ENCODE results near the gene SLC27A2.
A peak's percentile ranks its signal among the peaks of the same experiment; 100 is the strongest.
"Not testable (repeated sequence)": the region's sequence is repeated elsewhere in the genome, so short reads cannot be mapped to it uniquely, and the experiment has no call there.

The SLC27A2 gene

DNA sequence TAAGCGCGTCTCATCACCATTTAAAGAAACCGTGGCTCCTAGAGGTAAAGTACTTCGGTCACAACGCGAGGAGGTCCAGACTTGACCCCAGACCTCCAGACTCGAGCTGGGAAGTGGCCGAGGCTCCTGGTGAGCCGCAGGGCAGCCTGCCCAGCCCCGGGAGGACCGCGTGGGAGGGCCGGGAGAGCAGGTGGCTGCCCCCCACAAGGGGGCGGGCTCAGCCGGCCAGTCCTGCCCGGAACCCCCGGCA lies at the start of gene SLC27A2:
Gene SLC27A2, plus strand, starts transcription at position 228 of the 250 bp plus-strand sequence. CDS start 232 bp downstream, outside the sequence.
- peaks cover 5% of the 10 kb centered on the region; the same call in 1 of the 2 replicates for H3K4me1 ChIP-seq (ENCODE audit: insufficient read depth, low read length)
- no peaks in the 10 kb centered on the region for H3K36me3 ChIP-seq (ENCODE audit: insufficient read depth, low read length)
- no peaks in the 10 kb centered on the region for H3K9me3 ChIP-seq (ENCODE audit: control insufficient read depth, insufficient read depth, low read length)
- peak within 1 kb of the TSS; percentile 76 for H3K9ac ChIP-seq (ENCODE audit: low read depth, low read length)

DNA sequence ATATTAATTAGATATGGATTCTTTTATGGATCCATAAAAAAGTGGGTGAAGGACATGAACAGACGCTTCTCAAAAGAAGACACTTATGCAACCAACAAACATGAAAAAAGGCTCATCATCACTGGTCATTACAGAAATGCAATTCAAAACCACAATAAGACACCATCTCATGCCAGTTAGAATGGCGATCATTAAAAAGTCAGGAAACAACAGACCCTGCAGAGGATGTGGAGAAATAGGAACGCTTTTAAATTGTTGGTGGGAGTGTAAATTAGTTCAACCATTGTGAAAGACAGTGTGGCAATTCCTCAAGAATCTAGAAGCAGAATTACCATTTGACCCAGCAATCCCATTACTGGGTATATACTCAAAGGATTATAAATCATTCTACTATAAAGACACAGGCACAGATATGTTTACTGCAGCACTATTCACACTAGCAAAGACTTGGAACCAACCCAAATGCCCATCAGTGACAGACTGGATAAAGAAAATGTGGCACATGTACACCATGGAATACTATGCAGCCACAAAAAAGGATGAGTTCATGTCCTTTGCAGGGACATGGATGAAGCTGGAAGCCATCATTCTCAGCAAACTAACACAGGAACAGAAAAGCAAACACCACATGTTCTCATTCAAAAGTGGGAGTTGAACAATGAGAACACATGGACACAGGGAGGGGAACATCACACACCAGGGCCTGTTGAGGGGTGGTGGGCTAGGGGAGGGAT lies 49.6 kb upstream of the SLC27A2 start:
- H3K9me3 ChIP-seq (ENCODE audit: control insufficient read depth, insufficient read depth, low read length); H3K9ac ChIP-seq (ENCODE audit: low read depth, low read length); H3K4me1 ChIP-seq (ENCODE audit: insufficient read depth, low read length); H3K36me3 ChIP-seq (ENCODE audit: insufficient read depth, low read length): not testable (repeated sequence)

DNA sequence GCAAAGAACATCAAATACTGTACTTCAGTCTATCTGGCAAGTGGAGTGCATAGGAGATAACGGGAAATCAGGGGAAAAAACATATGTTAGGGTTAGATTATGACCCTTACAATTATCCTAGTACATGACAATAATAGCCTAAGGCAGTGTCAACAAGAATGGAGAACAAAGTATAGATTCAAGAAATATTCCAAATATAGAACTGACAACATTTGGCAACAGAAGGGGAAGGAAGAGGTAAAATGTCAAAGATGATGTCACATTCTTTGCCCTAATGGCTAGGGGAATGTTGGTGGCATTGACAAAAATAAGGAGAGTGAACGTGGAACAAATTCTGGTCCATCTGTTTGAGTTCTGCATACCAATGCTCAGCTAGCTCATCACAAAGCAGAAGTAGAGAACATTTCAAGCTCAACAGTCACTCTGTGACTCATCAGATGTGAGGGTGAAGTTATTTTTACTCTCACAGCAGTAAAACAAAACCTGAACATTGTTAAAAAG lies 47.4 kb upstream of the SLC27A2 start:
- peaks cover 7% of the 10 kb centered on the region; the same call in 1 of the 2 replicates for H3K4me1 ChIP-seq (ENCODE audit: insufficient read depth, low read length)
- H3K9me3 ChIP-seq (ENCODE audit: control insufficient read depth, insufficient read depth, low read length) = no peaks in the 10 kb centered on the region
- no peaks in the 10 kb centered on the region for H3K36me3 ChIP-seq (ENCODE audit: insufficient read depth, low read length)
- no peak overlapping the region for H3K9ac ChIP-seq (ENCODE audit: low read depth, low read length)

- Histone ChIP-seq H3K9me3 (ENCODE audit: control insufficient read depth, insufficient read depth, low read length) (no peaks in the 10 kb centered on the region), H3K9ac (ENCODE audit: low read depth, low read length) (no peak overlapping the region), H3K36me3 (ENCODE audit: insufficient read depth, low read length) (no peaks in the 10 kb centered on the region), H3K4me1 (ENCODE audit: insufficient read depth, low read length) (peaks cover 7% of the 10 kb centered on the region; the same call in 1 of the 2 replicates)
Measured at GRCh38 chr15:50135031-50135551, 46.9 kb upstream of the SLC27A2 start.

DNA sequence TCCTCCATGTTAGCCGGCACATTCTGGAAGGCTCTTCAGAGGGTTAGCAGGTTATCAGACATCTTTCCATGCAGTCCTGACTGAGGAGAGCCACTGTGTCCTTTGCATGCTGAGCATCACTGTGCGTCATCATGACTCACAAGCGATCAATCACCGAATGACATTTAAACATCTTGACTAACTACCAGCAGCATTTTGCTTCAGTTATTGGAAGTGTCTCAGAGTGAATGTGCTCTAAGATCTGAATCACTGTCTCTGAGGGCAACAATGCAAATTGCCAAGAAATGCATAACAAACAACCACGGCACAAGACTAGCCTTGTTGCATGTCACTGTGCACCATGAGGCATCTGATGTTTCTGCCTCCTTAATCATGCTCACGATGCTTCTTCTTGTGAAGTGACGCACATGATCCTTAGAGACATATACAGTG lies 44.6 kb upstream of the SLC27A2 start:
- Histone ChIP-seq H3K9me3 (ENCODE audit: control insufficient read depth, insufficient read depth, low read length) (no peaks in the 10 kb centered on the region), H3K9ac (ENCODE audit: low read depth, low read length) (no peak overlapping the region), H3K36me3 (ENCODE audit: insufficient read depth, low read length) (no peaks in the 10 kb centered on the region), H3K4me1 (ENCODE audit: insufficient read depth, low read length) (peaks cover 7% of the 10 kb centered on the region; the same call in 1 of the 2 replicates)

DNA sequence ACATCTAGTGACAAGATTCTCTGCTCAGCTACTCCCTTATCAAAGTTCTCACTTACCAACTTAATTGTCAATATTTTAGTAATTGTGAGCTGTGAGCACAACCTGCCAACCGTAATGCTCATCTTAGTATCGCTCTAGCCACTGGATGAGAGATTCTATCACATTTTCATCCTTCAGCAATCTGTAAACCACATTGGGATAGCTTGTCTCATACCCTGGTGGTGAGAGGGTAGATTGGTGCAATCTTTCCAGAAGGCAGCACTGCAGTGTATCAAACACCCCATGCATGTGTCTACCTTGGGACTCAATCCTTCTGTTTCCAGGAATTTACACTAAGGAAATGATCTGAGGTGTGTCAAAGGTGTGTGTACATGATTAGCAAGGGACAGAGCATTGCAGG lies 44.1 kb upstream of the SLC27A2 start:
- Histone ChIP-seq H3K4me1 (ENCODE audit: insufficient read depth, low read length) (peaks cover 7% of the 10 kb centered on the region; the same call in 1 of the 2 replicates), H3K9ac (ENCODE audit: low read depth, low read length) (no peak overlapping the region), H3K36me3 (ENCODE audit: insufficient read depth, low read length) (no peaks in the 10 kb centered on the region), H3K9me3 (ENCODE audit: control insufficient read depth, insufficient read depth, low read length) (no peaks in the 10 kb centered on the region)

DNA sequence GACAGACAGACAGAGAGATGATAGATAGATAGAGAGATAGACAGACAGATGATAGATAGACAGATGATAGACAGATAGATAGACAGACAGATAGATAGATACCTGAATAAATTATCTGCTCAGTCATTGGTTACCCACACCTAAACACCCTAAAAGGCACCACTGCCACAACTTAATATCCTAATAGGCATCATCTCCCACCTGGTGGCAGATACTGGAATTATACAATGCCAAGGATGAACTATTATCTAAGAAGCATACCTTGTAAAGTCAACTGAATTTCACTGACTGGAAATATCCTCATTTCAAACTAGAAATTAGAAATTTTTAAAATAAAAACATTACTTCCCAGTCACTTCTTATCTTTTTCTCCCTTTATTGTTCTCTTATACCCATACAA lies 43.6 kb upstream of the SLC27A2 start:
- Histone ChIP-seq H3K36me3 (ENCODE audit: insufficient read depth, low read length) (no peaks in the 10 kb centered on the region), H3K9me3 (ENCODE audit: control insufficient read depth, insufficient read depth, low read length) (no peaks in the 10 kb centered on the region), H3K4me1 (ENCODE audit: insufficient read depth, low read length) (peaks cover 7% of the 10 kb centered on the region; the same call in 1 of the 2 replicates)

GRCh38 chr15:50140098-50140497 lies 41.9 kb upstream of the SLC27A2 start:
- no peaks in the 10 kb centered on the region for H3K36me3 ChIP-seq (ENCODE audit: insufficient read depth, low read length)
- peaks cover 7% of the 10 kb centered on the region; the same call in 1 of the 2 replicates for H3K4me1 ChIP-seq (ENCODE audit: insufficient read depth, low read length)
- H3K9ac ChIP-seq (ENCODE audit: low read depth, low read length) = no peak overlapping the region
- H3K9me3 ChIP-seq (ENCODE audit: control insufficient read depth, insufficient read depth, low read length) = no peaks in the 10 kb centered on the region

More for the DNA sequence above, 43.6 kb upstream of the SLC27A2 start:
- H3K9ac ChIP-seq (ENCODE audit: low read depth, low read length) = no peak overlapping the region

GRCh38 chr15:50140983-50141382 lies 41.0 kb upstream of the SLC27A2 start:
- Histone ChIP-seq H3K9ac (ENCODE audit: low read depth, low read length) (no peak overlapping the region), H3K36me3 (ENCODE audit: insufficient read depth, low read length) (no peaks in the 10 kb centered on the region), H3K4me1 (ENCODE audit: insufficient read depth, low read length) (peaks cover 7% of the 10 kb centered on the region; the same call in 1 of the 2 replicates), H3K9me3 (ENCODE audit: control insufficient read depth, insufficient read depth, low read length) (no peaks in the 10 kb centered on the region)

GRCh38 chr15:50141856-50142255 lies 40.1 kb upstream of the SLC27A2 start:
- Histone ChIP-seq H3K4me1 (ENCODE audit: insufficient read depth, low read length) (peaks cover 7% of the 10 kb centered on the region; the same call in 1 of the 2 replicates), H3K9me3 (ENCODE audit: control insufficient read depth, insufficient read depth, low read length) (no peaks in the 10 kb centered on the region), H3K36me3 (ENCODE audit: insufficient read depth, low read length) (no peaks in the 10 kb centered on the region), H3K9ac (ENCODE audit: low read depth, low read length) (no peak overlapping the region)

DNA sequence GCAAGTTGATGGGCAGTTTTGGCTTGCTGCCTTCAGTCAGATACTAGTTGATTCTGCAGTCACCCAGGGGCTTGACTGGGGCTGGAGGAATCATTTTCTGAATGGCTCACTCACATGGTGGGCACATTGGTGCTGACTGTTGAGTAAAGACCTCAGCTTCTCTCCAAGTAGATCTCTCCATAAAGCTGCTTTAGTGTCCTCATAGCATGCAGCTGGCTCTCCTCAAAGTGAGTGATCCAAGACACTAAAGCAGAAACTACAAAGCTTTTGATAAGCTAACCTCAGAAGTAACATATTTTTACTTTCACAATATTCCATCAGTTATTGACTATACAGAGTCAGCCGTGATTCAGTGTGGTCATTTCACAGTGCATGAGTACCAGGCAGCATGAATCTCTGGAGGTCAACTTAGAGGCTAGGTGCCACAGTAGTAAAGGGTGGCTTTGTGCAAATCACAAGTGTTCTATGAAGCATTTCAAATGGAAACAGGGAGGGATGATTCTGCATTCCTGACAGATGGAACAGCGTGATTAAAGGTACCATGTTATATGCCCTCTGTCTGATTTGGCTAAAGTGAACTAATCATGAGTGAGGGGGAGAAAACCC lies 38.6 kb upstream of the SLC27A2 start:
- no peaks in the 10 kb centered on the region for H3K4me1 ChIP-seq (ENCODE audit: insufficient read depth, low read length)
- H3K9me3 ChIP-seq (ENCODE audit: control insufficient read depth, insufficient read depth, low read length) = no peaks in the 10 kb centered on the region
- no peaks in the 10 kb centered on the region for H3K36me3 ChIP-seq (ENCODE audit: insufficient read depth, low read length)
- H3K9ac ChIP-seq (ENCODE audit: low read depth, low read length) = no peak overlapping the region

GRCh38 chr15:50144341-50145120 lies 37.5 kb upstream of the SLC27A2 start:
- no peaks in the 10 kb centered on the region for H3K9me3 ChIP-seq (ENCODE audit: control insufficient read depth, insufficient read depth, low read length)
- H3K9ac ChIP-seq (ENCODE audit: low read depth, low read length) = no peak overlapping the region
- H3K36me3 ChIP-seq (ENCODE audit: insufficient read depth, low read length) = no peaks in the 10 kb centered on the region
- no peaks in the 10 kb centered on the region for H3K4me1 ChIP-seq (ENCODE audit: insufficient read depth, low read length)

GRCh38 chr15:50145451-50145872 lies 36.5 kb upstream of the SLC27A2 start:
- Histone ChIP-seq H3K36me3 (ENCODE audit: insufficient read depth, low read length) (no peaks in the 10 kb centered on the region), H3K9ac (ENCODE audit: low read depth, low read length) (no peak overlapping the region), H3K4me1 (ENCODE audit: insufficient read depth, low read length) (no peaks in the 10 kb centered on the region), H3K9me3 (ENCODE audit: control insufficient read depth, insufficient read depth, low read length) (no peaks in the 10 kb centered on the region)

DNA sequence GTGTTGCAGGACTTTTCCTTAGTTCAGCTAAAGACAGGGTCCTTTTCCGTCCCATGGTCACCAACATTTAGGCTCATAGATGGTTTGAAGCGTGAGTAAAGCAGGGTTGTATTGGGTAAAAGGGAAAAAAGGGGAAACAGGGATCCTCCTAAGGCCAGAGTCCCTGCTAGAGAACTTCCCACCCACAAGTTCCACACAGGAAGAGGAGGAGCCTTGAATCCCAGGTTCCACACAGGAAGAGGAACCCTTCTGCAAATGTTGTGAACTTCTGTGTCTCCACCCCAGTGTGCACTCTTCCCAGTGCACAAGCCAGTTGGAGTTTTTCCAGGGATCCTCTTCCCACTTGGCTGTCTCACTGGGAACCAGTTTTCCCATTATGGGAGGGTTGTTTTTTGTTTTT lies 35.4 kb upstream of the SLC27A2 start:
- Histone ChIP-seq H3K9me3 (ENCODE audit: control insufficient read depth, insufficient read depth, low read length) (no peaks in the 10 kb centered on the region), H3K9ac (ENCODE audit: low read depth, low read length) (no peak overlapping the region), H3K36me3 (ENCODE audit: insufficient read depth, low read length) (no peaks in the 10 kb centered on the region), H3K4me1 (ENCODE audit: insufficient read depth, low read length) (no peaks in the 10 kb centered on the region)

All from ES-I3 (cell line).